Measurements from ENCODE around the gene DNAH17. TPM values are rescaled to one million over a fixed set of nuclear protein-coding genes. Genes with fewer than 3 reads are reported as not detected.

Gene DNAH17
- total and polyA plus RNA-seq, 2 donors (not counting 1 experiment from before 2014, with no cell fraction given) = 0.01 to 0.12 TPM

GRCh38 chr17:78383725-78384471, 193.3 kb downstream of the DNAH17 start:
- ChIA-PET CTCF (interaction anchor here (1.4 to 2.6 kb wide), 2 partner anchors 22 to 39 kb away, joined by 4 to 13 read pairs; no protein-coding TSS in a partner anchor), POLR2A (no interaction called here)
- peak overlapping the region in 1 of 5 experiments; percentile 22 for H3K4me3 ChIP-seq (ENCODE audit: control extremely low read depth in 1 of 5, extremely low read depth in 1 of 5, insufficient read depth in 1 of 5, low read depth in 2 of 5, low read length in 4 of 5)
- no peaks in the 10 kb centered on the region for H3K27me3 ChIP-seq (replicated peaks in 1 of 4; ENCODE audit: control extremely low read depth in 1 of 4, control insufficient read depth in 3 of 4, insufficient read depth in 4 of 4, low read length in 3 of 4)
- Mint-ChIP-seq H3K4me3 (peak overlapping the region; percentile 62), H3K27me3 (no peaks in the 10 kb centered on the region), H3K27ac (peak overlapping the region; percentile 71), H3K9me3 (ENCODE audit: insufficient read depth) (no peaks in the 10 kb centered on the region), H3K4me1 (peaks cover 79% of the 10 kb centered on the region)
- H3K9me3 ChIP-seq (ENCODE audit: control extremely low read depth in 1 of 3, control insufficient read depth in 2 of 3, insufficient read depth in 1 of 3, low read length in 2 of 3) = no peaks in the 10 kb centered on the region
- peak overlapping the region; percentile 16 for H2AFZ ChIP-seq (ENCODE audit: insufficient read depth, low read depth, low read length, poor library complexity, severe bottlenecking)
- peaks cover 66 to 80% of the 10 kb centered on the region in 2 donors for H3K4me1 ChIP-seq (ENCODE audit: control insufficient read depth in 2 of 2, insufficient read depth in 2 of 2, low read length in 2 of 2)
- peaks cover 0 to 6% of the 10 kb centered on the region in 2 experiments for H3K36me3 ChIP-seq (replicated peaks in 1 of 2; ENCODE audit: control extremely low read depth in 1 of 2, control insufficient read depth in 1 of 2, extremely low read depth in 1 of 2, insufficient read depth in 2 of 2, low read length in 1 of 2)
- peak overlapping the region; percentile 28 to 78 for H3K27ac ChIP-seq (ENCODE audit: low read length in 2 of 2)
- peak overlapping the region; percentile 30 for H3K9ac ChIP-seq (ENCODE audit: low read length)
- H3K79me2 ChIP-seq (ENCODE audit: control insufficient read depth, insufficient read depth, low read length) = peaks cover 98% of the 10 kb centered on the region
- no peak for ATAC-seq (ENCODE audit: low read depth)
- peak; percentile 41 for DNase-seq
- peaks cover 76% of the 10 kb centered on the region for H4K20me1 ChIP-seq (ENCODE audit: control insufficient read depth, insufficient read depth, low read length, poor library complexity, severe bottlenecking)
- intact Hi-C loops (cut with micrococcal nuclease) = loop anchor here (5.0 kb wide), 1 partner anchor 33 kb away; no protein-coding TSS in a partner anchor
- 51% methylated on average over 9 of the region's 15 CpGs for whole genome bisulfite sequencing (ENCODE audit: insufficient coverage)
- TF ChIP-seq EZH2 (IDR thresholded peaks at IDR 0.05; ENCODE audit: borderline replicate concordance, insufficient read depth, low read depth, low read length, poor library complexity, severe bottlenecking) = no peak
- TF ChIP-seq, protein P1, sequence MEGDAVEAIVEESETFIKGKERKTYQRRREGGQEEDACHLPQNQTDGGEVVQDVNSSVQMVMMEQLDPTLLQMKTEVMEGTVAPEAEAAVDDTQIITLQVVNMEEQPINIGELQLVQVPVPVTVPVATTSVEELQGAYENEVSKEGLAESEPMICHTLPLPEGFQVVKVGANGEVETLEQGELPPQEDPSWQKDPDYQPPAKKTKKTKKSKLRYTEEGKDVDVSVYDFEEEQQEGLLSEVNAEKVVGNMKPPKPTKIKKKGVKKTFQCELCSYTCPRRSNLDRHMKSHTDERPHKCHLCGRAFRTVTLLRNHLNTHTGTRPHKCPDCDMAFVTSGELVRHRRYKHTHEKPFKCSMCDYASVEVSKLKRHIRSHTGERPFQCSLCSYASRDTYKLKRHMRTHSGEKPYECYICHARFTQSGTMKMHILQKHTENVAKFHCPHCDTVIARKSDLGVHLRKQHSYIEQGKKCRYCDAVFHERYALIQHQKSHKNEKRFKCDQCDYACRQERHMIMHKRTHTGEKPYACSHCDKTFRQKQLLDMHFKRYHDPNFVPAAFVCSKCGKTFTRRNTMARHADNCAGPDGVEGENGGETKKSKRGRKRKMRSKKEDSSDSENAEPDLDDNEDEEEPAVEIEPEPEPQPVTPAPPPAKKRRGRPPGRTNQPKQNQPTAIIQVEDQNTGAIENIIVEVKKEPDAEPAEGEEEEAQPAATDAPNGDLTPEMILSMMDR (IDR thresholded peaks at IDR 0.05) = no peak
- H3K4me2 ChIP-seq (replicated peaks; ENCODE audit: low read depth, low read length, poor library complexity, severe bottlenecking) = peak overlapping the region; percentile 60
